GM12875 (cell line): ENCODE results near the gene FADS6.

Experiments
- H3K4me3 ChIP-seq: one replicate; pipeline ENCODE4 v1.5.1; 2011; ENCODE audit warnings: low read depth, low read length, control low read depth
- CTCF ChIP-seq: IDR thresholded peaks from 2 replicates; pipeline ENCODE4 v1.5.1; 2011; ENCODE audit warnings: low read depth, mild to moderate bottlenecking, control low read depth, inconsistent platforms, low read length, moderate library complexity, borderline replicate concordance; ENCODE audit not compliant: insufficient read depth

The FADS6 gene

GRCh38 chr17:74875155-74875976, 18.1 kb downstream of the FADS6 start:
- no peak overlapping the region for H3K4me3 ChIP-seq
- TF ChIP-seq CTCF: no peak

GRCh38 chr17:74874615-74875037, 18.8 kb downstream of the FADS6 start:
- H3K4me3 ChIP-seq: no peak overlapping the region
- no peak for TF ChIP-seq CTCF

- peak overlapping the region; percentile 55 for H3K4me3 ChIP-seq
- TF ChIP-seq CTCF: no peak
These were observed 19.4 kb downstream of the FADS6 start for GRCh38 chr17:74873874-74874614.

- peak overlapping the region; percentile 65 for H3K4me3 ChIP-seq
- TF ChIP-seq CTCF: no peak
These were observed 20.2 kb downstream of the FADS6 start for GRCh38 chr17:74873037-74873873.

- peak within 1 kb of the TSS; percentile 65 for H3K4me3 ChIP-seq
- no peak for TF ChIP-seq CTCF
These were observed 21.0 kb downstream of the FADS6 start, which contains the start of gene FDXR for GRCh38 chr17:74872313-74873036. FDXR (minus strand) TSS chr17:74872994; CDS start chr17:74872944, 50 bp downstream.

- peak overlapping the region; percentile 65 for H3K4me3 ChIP-seq
- TF ChIP-seq CTCF: no peak
These were observed 21.9 kb downstream of the FADS6 start for GRCh38 chr17:74871356-74872076.
